PC-9 (cell line): ENCODE measurements around the gene RPS19BP1. TPM values are rescaled to one million over a fixed set of nuclear protein-coding genes. Genes with fewer than 3 reads are reported as not detected.

Experiments used
- BruUV-seq: library from RNA; stranded (reverse); fragments of 400-500 nt; replicated peaks from 2 replicates; lab custom pipeline; 2021; lab: Mats Ljungman, UMichigan
- CTCF ChIA-PET: fragments of 300-600 bp; sonication (Branson Sonifier 250); formaldehyde crosslinking; loops from one replicate; lab custom pipeline; 2022; ENCODE audit warnings: antibody characterized with exemption; lab: Charles Lee
- POLR2A ChIA-PET: fragments of 300-600 bp; sonication (Branson Sonifier 250); formaldehyde crosslinking; loops from one replicate; lab custom pipeline; 2022; ENCODE audit warnings: antibody characterized with exemption; ENCODE audit not compliant: unreplicated experiment; lab: Charles Lee
- DNase-seq, 2 experiments: peaks; one replicate each; pipeline versions ENCODE4 v3.0.0 to v3.0.0-alpha.2; 2015 to 2022; ENCODE audit warnings: mixed read lengths in 1 of 2
- H2AFZ ChIP-seq: fragments of 200-600 bp; sonication (generic); 2 replicates; pipeline ENCODE4 v1.8.1; 2017; ENCODE audit warnings: antibody characterized with exemption
- H3F3A ChIP-seq: fragments of 200-600 bp; sonication (generic); 2 replicates; pipeline ENCODE4 v1.8.1; 2017; ENCODE audit warnings: antibody characterized with exemption, mild to moderate bottlenecking, low read depth; ENCODE audit not compliant: insufficient read depth
- H3K27ac ChIP-seq: fragments of 200-600 bp; sonication (generic); 2 replicates; pipeline ENCODE4 v1.6.1; 2016; ENCODE audit warnings: mixed run types
- H3K27me3 ChIP-seq: fragments of 200-600 bp; sonication (generic); 2 replicates; pipeline ENCODE4 v1.6.1; 2016; ENCODE audit warnings: low read depth, mixed run types; ENCODE audit not compliant: insufficient read depth
- H3K36me3 ChIP-seq: fragments of 200-600 bp; sonication (generic); 2 replicates; pipeline ENCODE4 v1.6.1; 2016; ENCODE audit warnings: low read depth, mixed run types
- H3K4me1 ChIP-seq: fragments of 200-600 bp; sonication (generic); replicated peaks from 2 replicates; pipeline ENCODE4 v1.6.1; 2016; ENCODE audit warnings: mixed run types; ENCODE audit not compliant: insufficient read depth
- H3K4me2 ChIP-seq: fragments of 200-600 bp; sonication (generic); 2 replicates; pipeline ENCODE4 v1.6.1; 2017; ENCODE audit warnings: mixed run types
- H3K4me3 ChIP-seq: fragments of 200-600 bp; sonication (generic); 2 replicates; pipeline ENCODE4 v1.6.1; 2016; ENCODE audit warnings: mixed run types
- H3K79me2 ChIP-seq: fragments of 200-600 bp; sonication (generic); 2 replicates; pipeline ENCODE4 v1.6.1; 2017; ENCODE audit warnings: low read depth, mixed run types
- H3K9me2 ChIP-seq: fragments of 200-600 bp; sonication (generic); 2 replicates; pipeline ENCODE4 v1.8.1; 2017; ENCODE audit warnings: mild to moderate bottlenecking; ENCODE audit not compliant: insufficient read depth
- H3K9me3 ChIP-seq: fragments of 200-600 bp; sonication (generic); 2 replicates; pipeline ENCODE4 v1.8.1; 2016; ENCODE audit warnings: low read depth; ENCODE audit not compliant: insufficient read depth
- H4K20me1 ChIP-seq: fragments of 200-600 bp; sonication (generic); 2 replicates; pipeline ENCODE4 v1.8.1; 2017; ENCODE audit not compliant: insufficient read depth
- EZH2 ChIP-seq: fragments of 200-600 bp; sonication (generic); IDR thresholded peaks from 2 replicates; pipeline ENCODE4 v1.8.0; 2017; ENCODE audit warnings: antibody characterized with exemption, low read depth
- intact Hi-C: fragments of 100-400 bp; cut with micrococcal nuclease; formaldehyde crosslinking; loops from one replicate; pipeline ENCODE4 v1.10.0; 2022; ENCODE audit not compliant: unreplicated experiment
- total RNA-seq: library from RNA; stranded (reverse); gene quantifications from 2 replicates; pipeline ENCODE4 v1.2.3, GENCODE V29; 2021
- TF ChIP-seq, protein P1 (sequence below): fragments of 200-600 bp; sonication (generic); conservative IDR thresholded peaks from 2 replicates; pipeline ENCODE4 v1.6.1; 2017; ENCODE audit warnings: mixed run types, antibody characterized with exemption, mild to moderate bottlenecking, moderate library complexity

RPS19BP1 gene
- total RNA-seq, 1 experiment from 2014 or later = 60.7 TPM

DNA sequence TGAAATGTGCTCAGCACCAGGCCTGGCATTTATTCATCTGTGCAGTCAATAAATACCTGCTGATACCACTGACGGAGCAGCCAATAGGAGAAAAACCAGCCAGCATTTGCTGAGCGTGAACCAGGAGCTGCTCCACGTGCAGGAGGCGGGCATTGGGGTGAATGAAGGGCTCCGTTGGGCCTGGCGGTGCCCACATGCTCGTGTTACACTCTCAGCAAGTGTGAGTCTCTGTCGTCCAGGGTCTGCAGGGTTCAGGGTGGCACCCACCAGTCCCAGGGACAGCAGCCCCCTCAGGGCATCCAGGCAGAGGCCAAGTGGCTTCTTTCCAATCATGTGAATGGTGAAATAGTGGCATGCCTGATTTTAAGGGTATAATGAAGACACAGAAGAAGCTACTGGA lies 4.2 kb upstream of the RPS19BP1 start:
- ChIA-PET POLR2A (no interaction called here), CTCF (interaction anchor here (0.7 kb wide), 1 partner anchor 159 kb away, joined by 4 read pairs; no protein-coding TSS in a partner anchor)
- no peak overlapping the region for H3K4me3 ChIP-seq
- H3K4me2 ChIP-seq = no peak overlapping the region
- peaks cover 12% of the 10 kb centered on the region for H3K4me1 ChIP-seq
- H3K9me3 ChIP-seq = no peaks in the 10 kb centered on the region
- TF ChIP-seq, protein P1, sequence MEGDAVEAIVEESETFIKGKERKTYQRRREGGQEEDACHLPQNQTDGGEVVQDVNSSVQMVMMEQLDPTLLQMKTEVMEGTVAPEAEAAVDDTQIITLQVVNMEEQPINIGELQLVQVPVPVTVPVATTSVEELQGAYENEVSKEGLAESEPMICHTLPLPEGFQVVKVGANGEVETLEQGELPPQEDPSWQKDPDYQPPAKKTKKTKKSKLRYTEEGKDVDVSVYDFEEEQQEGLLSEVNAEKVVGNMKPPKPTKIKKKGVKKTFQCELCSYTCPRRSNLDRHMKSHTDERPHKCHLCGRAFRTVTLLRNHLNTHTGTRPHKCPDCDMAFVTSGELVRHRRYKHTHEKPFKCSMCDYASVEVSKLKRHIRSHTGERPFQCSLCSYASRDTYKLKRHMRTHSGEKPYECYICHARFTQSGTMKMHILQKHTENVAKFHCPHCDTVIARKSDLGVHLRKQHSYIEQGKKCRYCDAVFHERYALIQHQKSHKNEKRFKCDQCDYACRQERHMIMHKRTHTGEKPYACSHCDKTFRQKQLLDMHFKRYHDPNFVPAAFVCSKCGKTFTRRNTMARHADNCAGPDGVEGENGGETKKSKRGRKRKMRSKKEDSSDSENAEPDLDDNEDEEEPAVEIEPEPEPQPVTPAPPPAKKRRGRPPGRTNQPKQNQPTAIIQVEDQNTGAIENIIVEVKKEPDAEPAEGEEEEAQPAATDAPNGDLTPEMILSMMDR = no peak
- no peak for TF ChIP-seq EZH2
- no peaks in the 10 kb centered on the region for H3K27me3 ChIP-seq
- no peaks in the 10 kb centered on the region for H4K20me1 ChIP-seq
- peaks cover 15% of the 10 kb centered on the region; the same call in 1 of the 2 replicates for H3F3A ChIP-seq
- peaks cover 7% of the 10 kb centered on the region for H3K79me2 ChIP-seq
- BruUV-seq = no TSS peak
- DNase-seq = no peak
- H3K27ac ChIP-seq = no peak overlapping the region
- no peak overlapping the region for H2AFZ ChIP-seq
- intact Hi-C loops = no loop called here
- no peaks in the 10 kb centered on the region for H3K36me3 ChIP-seq
- no peaks in the 10 kb centered on the region for H3K9me2 ChIP-seq

DNA sequence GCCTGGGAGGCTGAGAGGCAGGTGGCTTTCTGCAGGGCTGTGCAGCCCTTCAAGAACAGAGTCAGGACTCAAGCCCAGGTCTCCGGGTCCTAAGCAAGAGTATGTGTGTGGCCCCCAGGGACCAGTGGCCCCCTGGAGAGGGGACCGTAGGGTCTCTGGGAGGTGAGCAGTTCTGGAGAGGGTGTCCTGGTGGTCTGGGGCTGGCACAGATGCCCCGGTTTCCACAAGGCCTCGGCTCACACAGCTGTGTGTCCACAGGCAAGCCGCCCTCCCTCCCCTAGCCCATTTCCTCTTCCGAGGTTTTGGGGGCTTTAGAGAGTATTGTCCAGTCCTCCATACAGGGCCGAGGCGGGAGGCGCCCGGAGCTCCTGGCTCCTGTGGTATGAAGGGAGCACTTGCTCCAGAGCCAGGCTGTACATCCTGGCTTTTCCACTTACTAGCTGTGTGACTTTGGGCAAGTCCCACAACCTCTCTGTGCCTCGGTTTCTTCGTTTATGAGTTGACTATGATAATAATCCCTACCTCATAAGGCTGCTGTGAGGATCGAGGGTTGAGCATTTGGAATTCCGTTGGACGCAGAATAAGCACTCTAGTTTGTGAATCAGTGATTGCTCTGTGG lies 3.4 kb upstream of the RPS19BP1 start:
- no peak overlapping the region for H2AFZ ChIP-seq
- H3K9me2 ChIP-seq = no peaks in the 10 kb centered on the region
- no peaks in the 10 kb centered on the region for H3K27me3 ChIP-seq
- DNase-seq = no peak
- H3K36me3 ChIP-seq = no peaks in the 10 kb centered on the region
- no peak overlapping the region for H3K27ac ChIP-seq
- no peak overlapping the region for H3K4me2 ChIP-seq
- H3K9me3 ChIP-seq = no peaks in the 10 kb centered on the region
- CTCF ChIA-PET = no interaction called here
- H3K79me2 ChIP-seq = peaks cover 15% of the 10 kb centered on the region
- intact Hi-C loops = no loop called here
- H3F3A ChIP-seq = peaks cover 22% of the 10 kb centered on the region; the same call in 1 of the 2 replicates
- H4K20me1 ChIP-seq = 0 out of 2 replicates have a peak, but pooled peaks cover 3% of the 10 kb centered on the region
- no peak overlapping the region for H3K4me3 ChIP-seq
- peaks cover 20% of the 10 kb centered on the region for H3K4me1 ChIP-seq
- BruUV-seq = no TSS peak
- POLR2A ChIA-PET = interaction anchor here (0.6 kb wide), 1 partner anchor 105 kb away, joined by 4 read pairs; no protein-coding TSS in a partner anchor
- TF ChIP-seq EZH2 = no peak
- TF ChIP-seq, protein P1 = no peak

DNA sequence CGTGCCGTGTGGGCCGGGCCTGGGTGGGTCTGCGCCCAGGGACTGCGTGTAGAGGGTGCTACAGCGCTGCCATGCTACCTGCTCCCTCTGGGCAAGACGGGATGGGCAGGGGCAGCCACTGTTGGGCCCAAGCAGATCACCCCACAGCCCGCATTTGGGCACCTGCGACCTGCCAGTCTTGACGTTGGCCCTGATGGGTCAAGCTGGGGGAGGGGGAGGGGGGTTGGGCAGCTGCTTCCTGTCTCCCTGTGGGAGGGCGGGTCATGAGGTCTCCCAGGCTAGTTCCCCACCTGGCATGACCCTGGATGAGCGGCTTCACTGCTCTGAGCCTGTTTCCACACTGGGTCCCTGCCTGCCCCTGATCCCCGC lies 2.8 kb upstream of the RPS19BP1 start:
- 0 out of 2 replicates have a peak, but pooled peaks cover 3% of the 10 kb centered on the region for H4K20me1 ChIP-seq
- DNase-seq = peak in 1 of 2 experiments; percentile 10
- ChIA-PET POLR2A (no interaction called here), CTCF (interaction anchor here (2.1 kb wide), 1 partner anchor 489 kb away, joined by 11 read pairs; no protein-coding TSS in a partner anchor)
- peaks cover 28% of the 10 kb centered on the region; the same call in 1 of the 2 replicates for H3F3A ChIP-seq
- peaks cover 24% of the 10 kb centered on the region for H3K4me1 ChIP-seq
- intact Hi-C loops = no loop called here
- no peak overlapping the region for H2AFZ ChIP-seq
- TF ChIP-seq, protein P1 = no peak
- no peak for TF ChIP-seq EZH2
- no peaks in the 10 kb centered on the region for H3K27me3 ChIP-seq
- no peaks in the 10 kb centered on the region for H3K9me2 ChIP-seq
- H3K4me2 ChIP-seq = 0 out of 2 replicates have a peak overlapping the region, but pooled peaks have one; percentile 73
- H3K36me3 ChIP-seq = no peaks in the 10 kb centered on the region
- H3K79me2 ChIP-seq = peaks cover 21% of the 10 kb centered on the region
- H3K27ac ChIP-seq = no peak overlapping the region
- H3K4me3 ChIP-seq = no peak overlapping the region
- no peaks in the 10 kb centered on the region for H3K9me3 ChIP-seq
- no TSS peak for BruUV-seq
